NCI-H146 (cell line): ENCODE data around the gene GPATCH2L.

Source experiments
- DNase-seq: peaks from one replicate; lab custom pipeline; 2025; lab: John Stamatoyannopoulos, UW

GPATCH2L gene

DNA sequence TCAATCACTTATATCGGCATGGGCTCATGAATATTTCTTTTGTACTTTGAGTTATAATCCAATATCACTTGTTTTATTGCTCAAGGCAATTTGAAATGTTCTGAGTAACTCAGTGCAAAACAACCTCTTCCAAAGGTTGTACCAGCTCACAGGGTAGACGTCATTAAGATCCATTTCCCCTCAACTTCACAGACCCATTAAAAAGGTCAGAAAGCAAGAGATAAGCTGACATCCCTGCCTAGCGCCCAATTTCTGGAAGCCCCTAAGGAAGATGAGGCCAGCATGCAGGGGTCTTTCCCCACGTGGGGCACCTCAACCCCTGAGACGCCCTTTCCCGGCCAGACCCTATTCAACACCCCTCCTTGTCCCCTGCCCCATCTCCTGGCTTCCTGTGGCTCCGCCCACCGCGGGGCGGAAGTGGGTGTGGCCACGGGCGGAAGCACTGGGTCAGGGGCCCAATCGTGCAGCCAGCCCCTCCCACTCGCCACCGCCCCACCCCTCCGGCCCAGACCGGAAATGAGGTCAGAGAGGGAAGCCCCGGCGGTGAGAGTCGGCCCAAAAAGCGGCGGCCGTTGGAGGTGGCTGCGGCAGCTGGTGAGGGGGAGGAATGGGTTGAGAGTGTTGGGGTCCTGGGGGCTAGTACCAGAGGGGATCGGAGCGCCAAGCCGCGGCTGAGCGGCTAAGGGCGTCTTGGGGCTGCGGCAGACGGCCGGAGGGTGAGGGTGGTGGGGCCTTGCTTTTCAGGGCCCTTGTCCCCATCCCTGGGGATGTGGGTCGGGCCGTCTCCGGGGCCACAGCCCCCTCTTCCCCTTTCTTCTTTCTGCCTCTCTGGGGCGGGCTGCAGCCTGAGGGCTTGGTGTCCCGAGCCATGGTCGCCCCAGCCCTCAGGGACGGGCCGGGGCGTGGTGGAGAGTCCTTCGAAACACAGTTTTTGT lies at the start of gene GPATCH2L:
TSS of gene GPATCH2L (plus strand) at position 525 of the 935 bp plus-strand sequence. CDS start 2,442 bp downstream, outside the sequence.
- DNase-seq, result peak; percentile 83

DNA sequence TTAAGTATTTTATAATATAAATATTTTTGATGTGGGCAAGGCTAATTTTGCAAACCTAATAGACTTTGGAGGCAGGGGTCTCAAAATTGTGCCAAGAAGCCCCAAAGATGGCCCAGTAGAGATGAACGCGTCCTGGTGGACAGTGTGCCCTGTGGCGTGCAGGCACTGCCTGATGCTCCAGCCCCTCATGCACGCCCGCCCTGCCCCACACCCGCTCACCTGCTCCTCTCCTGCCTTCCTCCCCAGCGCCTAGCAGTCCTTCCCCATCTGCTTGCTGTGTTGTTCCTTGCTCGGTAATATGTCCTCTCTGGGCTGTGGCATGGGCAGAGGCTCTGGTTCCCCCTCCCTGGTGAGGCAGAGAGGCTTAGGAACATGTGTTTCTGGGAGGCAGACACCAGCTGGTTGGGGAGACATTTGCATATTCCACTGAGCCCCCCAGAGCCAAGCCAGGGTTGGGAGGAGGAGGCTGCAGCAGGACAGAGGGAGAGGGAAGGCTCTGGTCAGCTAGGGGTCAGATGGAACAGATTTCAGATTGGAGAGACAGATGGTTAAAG lies 46.8 kb upstream of the GPATCH2L start:
- no peak for DNase-seq

DNA sequence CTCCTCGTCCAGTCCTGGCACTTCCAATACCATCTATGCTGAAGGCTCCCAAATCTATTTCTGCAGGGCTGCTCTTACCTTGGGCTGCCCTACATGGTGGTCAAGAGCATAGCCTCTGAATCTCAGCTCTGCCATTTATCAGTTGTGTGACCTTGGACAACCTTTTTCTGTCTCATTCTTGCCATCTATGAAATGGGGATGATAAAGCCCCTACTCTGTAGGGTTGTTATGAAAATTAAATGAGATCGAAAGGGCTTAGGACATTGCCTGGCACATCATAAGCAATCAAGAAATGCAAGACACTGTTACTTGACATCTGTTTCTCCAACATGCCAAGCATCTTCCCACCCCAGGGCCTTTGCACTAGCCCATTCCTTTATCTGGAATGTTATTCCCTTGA lies 45.5 kb upstream of the GPATCH2L start:
- no peak for DNase-seq

DNA sequence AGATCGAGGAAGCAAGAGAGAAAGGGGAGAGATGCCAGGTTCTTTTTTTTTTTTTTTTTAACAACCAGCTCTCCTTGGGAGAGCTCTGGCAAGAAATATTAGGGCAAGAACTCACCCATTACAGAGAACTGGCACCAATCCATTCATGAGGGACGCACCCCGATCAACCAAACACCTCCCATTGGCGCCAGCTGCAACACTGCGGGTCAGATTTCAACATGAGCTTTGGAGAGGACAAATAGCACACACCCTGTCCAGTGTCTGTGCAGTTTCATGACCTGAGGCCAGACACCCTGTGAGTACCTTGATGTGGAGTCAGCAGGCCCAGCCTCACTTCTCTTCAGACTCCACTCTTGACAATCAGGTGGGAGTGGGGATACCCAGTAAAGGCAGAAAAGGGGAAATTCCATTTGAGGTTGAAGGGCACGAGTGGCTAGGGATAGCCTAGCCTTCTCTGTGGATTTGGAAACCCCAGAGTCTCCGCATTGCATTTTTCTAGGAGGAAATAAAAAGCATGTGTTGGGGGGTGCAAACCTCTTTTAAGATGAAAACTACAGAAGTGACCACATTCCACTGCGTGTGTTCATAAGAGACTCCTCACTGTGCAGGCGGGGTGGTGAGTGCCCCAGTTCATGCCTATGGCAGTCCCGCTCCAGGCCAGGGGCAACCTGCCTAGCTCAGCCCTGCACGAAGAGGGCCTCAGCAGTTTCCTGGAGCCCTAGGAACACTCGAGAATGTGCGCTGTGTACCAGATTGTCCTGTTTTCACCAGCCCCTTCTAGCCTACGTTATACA lies 42.4 kb upstream of the GPATCH2L start:
- peak; percentile 32 for DNase-seq

DNA sequence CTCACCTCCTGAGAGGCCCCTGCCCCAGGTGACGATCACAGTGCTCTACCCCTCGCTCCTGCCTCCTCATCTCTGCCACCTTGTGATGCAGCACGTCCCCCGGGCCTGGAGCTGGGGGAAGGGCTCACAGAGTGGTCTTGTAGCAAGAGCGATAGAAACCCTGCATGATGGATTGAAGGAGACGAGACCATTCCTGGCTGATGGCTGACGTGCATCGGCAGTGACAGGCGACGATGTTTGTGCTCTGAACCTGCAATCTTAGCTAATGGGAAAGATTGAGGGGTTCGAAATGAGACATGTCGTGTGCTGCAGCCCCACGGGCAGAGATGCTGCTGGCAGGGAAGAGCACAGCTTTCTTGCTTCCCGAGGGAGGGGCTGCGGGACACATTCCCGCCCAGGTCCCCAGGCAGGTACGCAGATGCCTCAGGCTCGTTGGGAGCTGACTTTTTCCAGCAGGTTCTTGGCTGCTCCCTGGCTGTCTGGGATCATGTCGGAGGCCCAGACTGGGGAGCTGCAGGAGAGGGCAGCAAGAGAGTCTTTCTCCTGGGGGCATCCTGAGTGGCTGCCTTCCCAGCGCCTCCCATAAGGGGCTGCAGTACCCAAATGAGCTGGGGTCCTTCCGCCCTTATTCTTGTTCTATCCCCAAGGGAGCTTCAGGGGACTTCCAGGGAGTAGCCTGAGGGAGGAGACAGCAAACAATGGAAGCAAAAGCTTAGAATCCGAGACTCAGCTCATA lies 38.7 kb upstream of the GPATCH2L start:
- DNase-seq, result no peak

DNA sequence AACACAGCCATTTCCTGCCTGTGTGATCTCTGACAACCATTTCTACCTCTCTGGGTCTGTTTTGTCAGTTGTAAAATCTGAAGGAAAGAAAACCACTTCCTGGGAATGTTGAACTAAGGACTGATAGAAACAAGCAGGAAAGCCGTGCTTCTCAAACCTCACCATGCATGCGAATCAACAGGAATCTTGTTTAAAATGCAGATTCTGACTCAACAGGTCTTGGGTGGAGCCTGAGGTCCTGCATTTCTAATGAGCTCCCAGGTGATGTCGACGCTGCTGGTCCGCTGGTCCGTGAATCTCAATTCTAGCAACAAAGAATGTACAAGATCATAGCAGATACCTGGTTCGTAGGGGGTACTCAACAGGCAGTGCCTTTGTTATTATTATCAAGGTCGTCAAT lies 38.0 kb upstream of the GPATCH2L start:
- DNase-seq, result no peak

DNA sequence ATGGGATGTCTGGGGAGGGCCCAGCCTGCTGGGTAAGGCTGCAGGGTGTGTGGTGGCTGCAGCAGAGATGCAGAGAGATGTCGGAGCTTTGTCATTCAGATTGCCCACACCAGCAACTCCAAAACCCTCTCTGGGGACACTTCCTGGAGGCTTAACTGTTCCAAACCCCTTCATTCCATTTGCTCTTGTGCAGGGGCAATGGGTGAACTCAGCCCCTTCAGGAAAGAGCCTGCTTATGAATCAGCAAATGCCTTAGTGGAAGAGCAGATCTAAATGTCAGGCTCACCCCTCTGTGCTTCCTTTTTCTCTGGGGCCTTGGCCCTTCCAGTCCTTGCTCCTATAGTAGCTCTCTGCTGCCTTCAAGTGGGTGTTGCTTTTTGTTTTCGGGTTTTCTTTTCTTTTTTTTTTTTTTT lies 36.7 kb upstream of the GPATCH2L start:
- DNase-seq, result no peak

DNA sequence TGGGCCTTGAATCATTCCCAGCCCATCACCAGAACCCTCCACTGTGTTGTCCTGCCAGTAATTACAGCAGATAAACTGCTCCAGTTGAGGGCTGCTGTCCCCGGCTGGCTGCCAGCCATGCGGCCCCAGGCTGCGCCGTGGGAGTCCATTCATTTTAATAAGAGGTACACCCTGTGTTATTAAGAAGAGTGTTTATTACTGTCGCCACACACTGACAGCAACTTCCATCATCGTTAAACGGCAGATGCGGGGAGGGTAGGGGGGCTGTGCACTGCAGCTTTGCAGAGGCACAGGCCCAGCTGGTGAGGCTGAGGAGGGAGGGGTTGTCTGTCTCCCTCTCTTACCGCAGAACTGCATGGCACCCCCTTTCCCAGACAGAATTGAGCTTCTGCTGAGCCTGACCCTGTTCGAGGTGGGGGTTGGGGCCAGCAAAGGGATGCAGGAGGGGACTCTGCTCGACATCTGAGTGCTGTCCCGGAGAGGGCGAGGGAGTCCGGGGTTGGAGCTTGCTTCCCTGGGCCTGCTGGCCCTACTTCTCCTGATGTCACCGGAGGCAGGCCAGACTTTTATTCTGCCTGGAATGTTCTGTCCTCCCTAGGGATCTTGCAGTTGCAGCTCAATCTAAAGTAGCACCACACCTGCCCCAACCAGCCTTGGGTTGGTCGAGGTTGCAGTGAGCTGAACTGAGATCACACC lies 33.8 kb upstream of the GPATCH2L start:
- DNase-seq, result peak; percentile 90

DNA sequence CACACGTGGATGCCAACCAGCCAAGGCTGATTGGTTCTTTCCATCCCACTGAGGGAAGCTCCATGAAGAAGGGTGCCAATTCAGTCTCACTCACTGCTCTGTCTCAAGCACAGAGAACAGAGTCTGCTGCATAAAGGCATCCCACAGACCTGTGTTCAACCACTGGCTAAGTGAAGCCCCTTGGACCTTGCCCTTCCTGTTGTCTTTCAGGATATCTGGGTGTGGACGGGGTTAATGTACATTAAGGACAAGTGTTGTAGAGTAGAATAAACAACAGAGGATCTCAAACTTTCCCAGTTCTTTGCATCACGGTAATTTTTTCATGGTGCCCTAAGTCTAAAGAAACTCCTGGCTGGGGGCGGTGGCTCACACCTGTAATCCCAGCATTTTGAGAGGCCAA lies 33.1 kb upstream of the GPATCH2L start:
- DNase-seq, result no peak

DNA sequence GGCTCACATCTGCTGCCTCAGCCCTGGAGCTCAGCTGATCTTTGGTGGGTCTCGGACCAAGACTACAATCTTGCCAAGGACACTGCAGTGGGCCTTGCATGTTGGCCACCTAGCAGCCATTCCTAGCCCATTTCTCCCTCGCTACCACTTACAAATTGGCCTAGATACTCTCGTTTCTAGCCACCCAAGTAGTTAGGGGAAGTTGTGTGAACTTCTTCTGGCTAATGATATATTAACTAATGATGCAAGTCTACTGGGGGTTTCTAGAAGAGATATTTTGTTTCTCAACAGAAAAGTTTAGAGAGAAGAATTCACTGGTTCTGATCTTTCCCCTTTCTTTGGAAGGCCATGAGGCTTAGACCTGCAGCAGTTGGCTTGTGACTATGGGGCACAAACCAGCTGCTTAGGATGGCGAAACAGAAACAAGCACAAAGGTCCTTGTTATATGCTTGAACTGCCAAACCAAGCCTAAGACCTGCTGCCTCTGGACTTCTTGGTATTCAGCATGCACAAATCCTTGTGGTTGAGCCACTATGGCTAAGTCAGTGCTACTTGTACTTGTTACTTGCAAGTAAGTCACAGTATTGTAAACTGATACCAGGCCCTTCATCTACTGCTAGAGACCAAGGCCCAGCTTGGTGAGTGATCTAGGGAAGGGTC lies 30.5 kb upstream of the GPATCH2L start:
- no peak for DNase-seq

DNA sequence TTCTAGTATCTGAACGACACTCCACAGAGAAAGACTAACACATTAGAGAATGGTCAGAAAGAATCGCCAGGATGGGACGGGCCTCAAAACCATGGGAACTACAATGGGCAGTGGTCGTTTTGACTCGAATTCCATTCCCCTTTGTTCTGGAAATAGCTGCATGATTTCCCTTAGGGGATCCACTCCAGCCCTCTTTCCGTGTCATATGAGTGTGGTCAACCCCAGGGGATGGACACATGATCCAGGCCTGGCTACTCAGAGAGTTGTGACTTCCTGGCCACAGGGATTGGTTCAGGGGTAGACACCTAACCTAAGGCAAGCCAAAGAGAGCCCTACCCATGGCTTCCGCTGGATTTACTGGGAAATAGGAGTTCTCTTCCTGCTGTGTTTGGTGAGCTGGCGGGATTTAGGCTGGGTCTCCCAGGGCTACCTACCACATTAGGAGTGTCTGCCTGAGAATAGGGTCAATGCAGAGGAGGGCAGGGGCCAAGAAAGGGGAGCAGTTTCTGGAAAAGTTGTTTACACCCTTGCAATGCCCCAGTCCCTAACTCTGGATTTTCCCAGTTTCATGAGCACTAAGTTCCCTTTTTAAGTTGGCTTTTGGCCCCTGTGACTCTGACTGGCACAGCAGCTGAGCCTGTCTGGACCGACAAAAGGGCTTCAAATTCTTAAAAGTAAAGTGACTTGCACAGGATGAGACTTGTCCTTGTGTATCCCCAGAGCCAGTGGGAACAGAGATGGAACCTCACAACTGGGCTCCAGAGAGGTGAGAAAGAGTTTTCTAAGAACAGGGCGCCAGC lies 28.1 kb upstream of the GPATCH2L start:
- DNase-seq, result no peak

DNA sequence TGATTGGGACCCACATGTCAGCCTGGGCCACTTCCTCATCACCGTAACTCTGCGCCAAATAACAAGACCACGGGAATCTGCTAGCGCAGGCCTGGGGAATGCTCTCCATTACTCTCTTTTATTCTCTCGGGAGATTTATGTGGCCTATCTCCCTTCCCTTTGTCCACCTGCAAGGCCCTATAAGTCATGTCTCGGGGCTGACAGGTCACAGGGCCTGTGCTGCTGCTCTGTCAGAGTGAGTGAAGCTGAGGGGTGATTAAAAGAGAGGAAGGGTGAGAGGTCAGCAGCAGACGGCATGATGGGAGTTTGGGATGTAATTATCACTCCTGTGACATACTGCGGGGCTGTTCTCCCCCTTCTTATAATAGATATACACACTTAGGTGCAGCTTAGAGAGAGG lies 26.2 kb upstream of the GPATCH2L start:
- DNase-seq, result no peak

DNA sequence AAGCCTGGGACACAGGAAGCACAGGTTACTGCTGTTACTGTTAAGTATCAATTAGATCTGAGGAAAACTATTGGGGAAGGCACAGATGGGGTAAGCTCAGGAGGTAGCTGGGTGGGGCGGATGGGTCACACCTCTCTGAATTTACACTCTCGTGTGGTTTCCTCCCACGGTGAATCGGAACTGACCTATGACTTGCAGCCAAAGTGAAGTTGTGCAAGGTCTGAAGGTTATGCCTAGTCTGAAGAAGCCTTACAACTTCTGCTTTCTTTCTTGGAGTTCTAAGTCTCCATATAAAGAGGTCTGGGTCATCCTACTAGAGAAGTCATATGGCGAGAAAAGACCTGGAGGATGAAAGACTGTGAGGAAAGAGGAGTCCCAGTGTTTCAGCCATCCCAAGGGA lies 25.6 kb upstream of the GPATCH2L start:
- no peak for DNase-seq

DNA sequence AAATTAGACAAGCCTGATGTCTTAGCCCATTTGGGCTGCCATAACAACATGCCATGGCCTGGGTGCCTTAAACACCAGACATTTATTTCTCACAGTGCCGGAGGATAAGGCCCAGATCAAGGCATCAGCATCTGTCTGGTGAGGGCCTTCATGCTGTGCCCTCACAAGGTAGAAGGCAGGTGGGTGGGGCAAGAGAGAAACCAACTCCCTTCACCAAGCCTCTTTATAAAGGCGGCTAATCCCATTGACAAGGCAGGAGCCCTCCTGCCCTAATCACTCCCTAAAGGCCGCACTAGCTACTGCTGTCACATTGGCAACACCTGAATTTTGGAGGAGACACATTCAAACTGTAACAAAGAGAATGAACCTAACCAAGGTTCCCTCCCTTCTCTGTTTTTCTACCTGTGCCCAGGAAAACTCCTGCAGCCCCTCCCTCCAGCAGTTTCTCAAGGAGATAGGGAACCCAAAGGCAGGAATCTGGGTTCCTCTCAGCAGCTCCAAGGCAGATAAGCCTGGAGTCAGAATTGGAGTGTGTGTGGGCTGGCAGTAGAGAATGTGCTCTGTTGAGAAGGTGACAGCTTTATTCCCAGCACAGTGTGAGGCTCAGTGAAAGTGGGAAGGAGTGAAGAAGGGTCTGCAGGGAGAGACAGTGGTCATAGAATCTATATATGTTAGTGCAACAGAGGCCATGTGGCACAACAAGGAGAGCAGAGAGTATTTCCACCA lies 21.7 kb upstream of the GPATCH2L start:
- DNase-seq, result no peak

DNA sequence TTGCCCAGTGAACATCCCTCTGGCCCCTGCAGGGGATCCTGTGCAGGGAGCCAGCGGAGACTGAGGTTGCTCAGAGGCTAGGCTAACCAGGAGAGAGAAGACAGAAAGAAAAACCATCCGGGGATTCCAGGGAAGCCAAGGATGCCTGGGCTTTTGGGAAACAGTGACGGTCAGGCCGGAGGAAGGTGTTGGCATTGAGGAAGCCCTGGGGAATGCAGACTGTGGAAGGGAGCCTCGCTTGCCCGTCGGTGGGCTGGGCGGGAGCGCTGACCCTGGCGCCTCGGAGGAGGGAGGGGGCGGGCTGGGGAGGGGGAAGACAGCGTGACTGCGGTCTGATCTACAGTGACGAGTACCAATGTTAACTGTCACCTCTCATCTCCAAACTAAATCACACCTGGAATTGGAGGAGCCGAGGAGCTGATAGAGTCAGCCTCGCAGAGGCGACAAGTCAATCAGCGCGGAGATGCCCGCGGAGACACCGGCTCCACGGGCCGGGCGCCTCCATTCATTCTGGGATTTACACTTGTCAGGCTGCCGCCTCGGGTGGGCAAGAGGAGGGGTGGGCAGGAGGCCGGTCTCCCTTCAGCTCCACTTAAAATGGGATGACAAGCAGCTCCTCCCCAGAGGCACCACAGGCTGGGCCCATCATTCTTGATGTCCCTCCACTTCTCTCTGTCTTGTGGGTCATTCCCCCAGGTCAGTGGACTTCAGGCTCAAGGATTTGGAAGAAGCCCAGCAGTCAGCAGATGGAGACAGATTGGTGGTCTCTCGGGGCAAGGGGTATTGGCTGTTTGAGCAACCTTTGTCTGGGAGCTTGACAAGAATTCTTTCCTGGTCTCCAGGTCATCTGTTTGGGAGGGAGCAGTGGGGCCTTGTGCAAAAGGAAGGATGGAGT lies 20.4 kb upstream of the GPATCH2L start:
- no peak for DNase-seq

DNA sequence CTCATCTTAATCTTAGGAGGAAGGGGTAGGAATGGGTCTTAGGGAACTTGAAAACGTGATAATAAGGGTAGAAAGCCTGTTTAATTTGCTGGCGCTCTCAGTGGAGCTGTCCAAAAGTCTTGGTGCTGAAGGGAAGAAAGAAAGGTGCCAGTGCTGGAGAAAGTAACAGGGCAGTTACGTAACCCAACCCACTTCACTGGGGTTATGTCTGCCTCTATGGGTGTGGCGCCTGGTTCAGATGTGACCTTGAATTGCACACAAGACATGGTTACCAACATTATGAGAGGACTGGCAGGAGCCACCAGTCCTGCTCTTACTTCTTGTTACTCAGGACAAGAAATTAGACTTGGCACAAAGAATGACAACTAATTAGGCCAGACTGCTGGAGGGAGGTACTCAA lies 18.6 kb upstream of the GPATCH2L start:
- DNase-seq, result no peak

DNA sequence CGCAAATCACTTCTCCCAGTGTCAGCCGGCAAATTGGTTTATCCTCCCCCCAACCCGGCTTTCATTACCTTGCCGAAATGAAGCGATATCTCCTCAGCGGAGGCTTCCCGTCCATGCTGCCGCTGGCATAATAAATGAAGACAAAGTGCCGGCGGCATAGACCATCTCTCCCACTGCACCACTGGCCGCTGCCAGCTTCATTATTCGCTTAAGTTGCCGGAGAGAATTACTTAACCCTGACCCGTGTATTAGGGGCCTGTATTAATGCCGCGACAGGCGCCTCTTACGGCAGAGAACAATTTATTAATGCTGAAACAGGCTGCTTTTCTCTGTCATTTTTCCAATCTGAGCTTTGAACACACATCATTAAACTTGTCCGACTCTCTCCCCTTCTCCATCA lies 17.5 kb upstream of the GPATCH2L start:
- no peak for DNase-seq

DNA sequence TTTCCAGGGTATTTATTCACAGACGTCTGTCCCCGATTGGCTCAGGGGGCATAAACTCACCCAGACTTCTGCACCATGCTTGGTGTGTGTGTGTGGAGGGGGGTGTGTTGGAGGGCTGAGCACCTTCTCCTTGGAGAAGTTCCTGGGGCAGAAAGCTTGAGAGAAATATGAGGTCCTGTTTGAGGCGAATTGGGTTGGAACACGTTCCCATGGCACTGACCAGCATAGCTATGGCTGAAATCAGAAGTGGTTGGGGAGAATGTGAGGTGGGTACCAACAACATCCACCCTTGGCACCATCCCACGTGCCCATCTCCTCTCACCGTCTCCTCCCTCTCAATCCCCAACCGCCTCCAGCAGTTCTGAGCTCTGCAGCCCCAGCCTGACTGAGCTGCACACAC lies 16.0 kb upstream of the GPATCH2L start:
- no peak for DNase-seq
